ENCODE measurements around the gene EPHA6. TPM values are rescaled to one million over a fixed set of nuclear protein-coding genes. Genes with fewer than 3 reads are reported as not detected.

EPHA6 gene
- total RNA-seq, 4 donors from 2014 or later = 0.60 to 3.8 (median 3.0) TPM

GRCh38 chr3:97257942-97258697 lies 443.7 kb downstream of the EPHA6 start:
- in situ Hi-C loops (cut with MboI; ENCODE audit: low pct_ligation_motif_present in 1 of 4, low pct_unique_long_range_greater_than_20kb in 1 of 4, low sequenced_read_pairs in 3 of 4) = no loop called here
- Histone ChIP-seq H3K9me3 (no peaks in the 10 kb centered on the region), H3K4me1 (no peaks in the 10 kb centered on the region), H3K27me3 (no peaks in the 10 kb centered on the region), H3K36me3 (no peaks in the 10 kb centered on the region), H3K27ac (no peak overlapping the region), H3K4me3 (no peak overlapping the region)
- TF ChIP-seq POLR2AphosphoS5 (IDR thresholded peaks at IDR 0.05) (no peak), EP300 (IDR thresholded peaks at IDR 0.05; ENCODE audit: low read depth) (no peak), POLR2A (IDR thresholded peaks at IDR 0.05) (no peak)
- TF ChIP-seq, protein P1, sequence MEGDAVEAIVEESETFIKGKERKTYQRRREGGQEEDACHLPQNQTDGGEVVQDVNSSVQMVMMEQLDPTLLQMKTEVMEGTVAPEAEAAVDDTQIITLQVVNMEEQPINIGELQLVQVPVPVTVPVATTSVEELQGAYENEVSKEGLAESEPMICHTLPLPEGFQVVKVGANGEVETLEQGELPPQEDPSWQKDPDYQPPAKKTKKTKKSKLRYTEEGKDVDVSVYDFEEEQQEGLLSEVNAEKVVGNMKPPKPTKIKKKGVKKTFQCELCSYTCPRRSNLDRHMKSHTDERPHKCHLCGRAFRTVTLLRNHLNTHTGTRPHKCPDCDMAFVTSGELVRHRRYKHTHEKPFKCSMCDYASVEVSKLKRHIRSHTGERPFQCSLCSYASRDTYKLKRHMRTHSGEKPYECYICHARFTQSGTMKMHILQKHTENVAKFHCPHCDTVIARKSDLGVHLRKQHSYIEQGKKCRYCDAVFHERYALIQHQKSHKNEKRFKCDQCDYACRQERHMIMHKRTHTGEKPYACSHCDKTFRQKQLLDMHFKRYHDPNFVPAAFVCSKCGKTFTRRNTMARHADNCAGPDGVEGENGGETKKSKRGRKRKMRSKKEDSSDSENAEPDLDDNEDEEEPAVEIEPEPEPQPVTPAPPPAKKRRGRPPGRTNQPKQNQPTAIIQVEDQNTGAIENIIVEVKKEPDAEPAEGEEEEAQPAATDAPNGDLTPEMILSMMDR (IDR thresholded peaks at IDR 0.05) = no peak
- WGBS, 2 donors (ENCODE audit: low coverage in 1 of 2) = 70 to 73% methylated on average over 1 of the region's 1 CpG
- intact Hi-C loops (cut with DNase I; ENCODE audit: low total_unique reads) = no loop called here
- DNase-seq = no peak

- WGBS, 2 donors (ENCODE audit: low coverage in 1 of 2) = 38 to 50% methylated on average over 1 of the region's 1 CpG
- intact Hi-C loops (cut with DNase I; ENCODE audit: low total_unique reads) = no loop called here
Measured at GRCh38 chr3:97259263-97259662, 444.9 kb downstream of the EPHA6 start.

DNA sequence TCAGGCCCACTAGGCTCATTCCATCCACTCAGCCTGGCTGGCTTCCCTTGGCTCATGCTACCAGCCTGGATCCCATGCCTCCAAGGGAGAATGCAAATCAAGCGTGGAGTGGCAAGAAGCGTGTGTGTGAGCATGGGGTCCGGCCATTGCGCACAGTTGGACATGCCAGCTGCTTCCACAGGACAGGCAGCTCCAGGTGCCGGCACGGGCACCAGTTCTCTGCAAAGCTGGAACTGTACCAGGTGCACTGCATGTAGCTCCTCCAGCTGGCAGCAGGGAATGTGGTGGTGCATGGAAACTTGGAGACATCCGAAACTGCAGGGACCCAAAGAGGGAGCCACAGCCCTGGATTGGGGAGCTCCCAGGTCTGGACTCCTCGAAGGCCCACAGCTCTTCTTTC lies 449.8 kb downstream of the EPHA6 start:
- Histone ChIP-seq H3K9me3 (no peaks in the 10 kb centered on the region), H3K4me1 (no peaks in the 10 kb centered on the region), H3K27me3 (no peaks in the 10 kb centered on the region), H3K4me3 (no peak overlapping the region), H3K27ac (no peak overlapping the region), H3K36me3 (no peaks in the 10 kb centered on the region)
- TF ChIP-seq EP300 (IDR thresholded peaks at IDR 0.05; ENCODE audit: low read depth) (no peak), POLR2AphosphoS5 (IDR thresholded peaks at IDR 0.05) (no peak), POLR2A (IDR thresholded peaks at IDR 0.05) (no peak)
- TF ChIP-seq, protein P1 (IDR thresholded peaks at IDR 0.05) = no peak
- 87% methylated on average over 8 of the region's 8 CpGs; no CpG with 5 or more reads in 1 of the 2 donors for WGBS, 2 donors (ENCODE audit: low coverage in 1 of 2)
- DNase-seq = no peak
- in situ Hi-C loops (cut with MboI; ENCODE audit: low pct_ligation_motif_present in 1 of 4, low pct_unique_long_range_greater_than_20kb in 1 of 4, low sequenced_read_pairs in 3 of 4) (no loop called here), intact Hi-C loops (cut with DNase I; ENCODE audit: low total_unique reads) (no loop called here)

More at GRCh38 chr3:97259263-97259662, 444.9 kb downstream of the EPHA6 start:
- in situ Hi-C loops (cut with MboI; ENCODE audit: low pct_ligation_motif_present in 1 of 4, low pct_unique_long_range_greater_than_20kb in 1 of 4, low sequenced_read_pairs in 3 of 4) = no loop called here
- TF ChIP-seq POLR2AphosphoS5 (IDR thresholded peaks at IDR 0.05) (no peak), EP300 (IDR thresholded peaks at IDR 0.05; ENCODE audit: low read depth) (no peak), POLR2A (IDR thresholded peaks at IDR 0.05) (no peak)
- TF ChIP-seq, protein P1 (IDR thresholded peaks at IDR 0.05) = no peak
- H3K27me3 ChIP-seq = no peaks in the 10 kb centered on the region
- H3K9me3 ChIP-seq = no peaks in the 10 kb centered on the region
- H3K4me3 ChIP-seq = no peak overlapping the region
- no peaks in the 10 kb centered on the region for H3K4me1 ChIP-seq
- no peak for DNase-seq
- no peak overlapping the region for H3K27ac ChIP-seq
- no peaks in the 10 kb centered on the region for H3K36me3 ChIP-seq

GRCh38 chr3:97265237-97266005 lies 451.0 kb downstream of the EPHA6 start:
- Histone ChIP-seq H3K4me3 (no peak overlapping the region), H3K27me3 (no peaks in the 10 kb centered on the region), H3K4me1 (no peaks in the 10 kb centered on the region), H3K9me3 (no peaks in the 10 kb centered on the region), H3K27ac (no peak overlapping the region), H3K36me3 (no peaks in the 10 kb centered on the region)
- WGBS, 2 donors (ENCODE audit: low coverage in 1 of 2) = 60 to 89% methylated on average over 1 to 19 of the region's 19 CpGs
- no peak for DNase-seq
- TF ChIP-seq POLR2A (IDR thresholded peaks at IDR 0.05) (no peak), POLR2AphosphoS5 (IDR thresholded peaks at IDR 0.05) (no peak), EP300 (IDR thresholded peaks at IDR 0.05; ENCODE audit: low read depth) (no peak)
- TF ChIP-seq, protein P1 (IDR thresholded peaks at IDR 0.05) = no peak
- intact Hi-C loops (cut with DNase I; ENCODE audit: low total_unique reads) = no loop called here
- in situ Hi-C loops (cut with MboI; ENCODE audit: low pct_ligation_motif_present in 1 of 4, low pct_unique_long_range_greater_than_20kb in 1 of 4, low sequenced_read_pairs in 3 of 4) = no loop called here

Data from transverse colon (tissue), 4 donors.